ENCODE measurements around the gene PDIA5.

The PDIA5 gene

GRCh38 chr3:123120573-123120972 is 53.7 kb downstream of the PDIA5 start:
- TF ChIP-seq, protein P1, sequence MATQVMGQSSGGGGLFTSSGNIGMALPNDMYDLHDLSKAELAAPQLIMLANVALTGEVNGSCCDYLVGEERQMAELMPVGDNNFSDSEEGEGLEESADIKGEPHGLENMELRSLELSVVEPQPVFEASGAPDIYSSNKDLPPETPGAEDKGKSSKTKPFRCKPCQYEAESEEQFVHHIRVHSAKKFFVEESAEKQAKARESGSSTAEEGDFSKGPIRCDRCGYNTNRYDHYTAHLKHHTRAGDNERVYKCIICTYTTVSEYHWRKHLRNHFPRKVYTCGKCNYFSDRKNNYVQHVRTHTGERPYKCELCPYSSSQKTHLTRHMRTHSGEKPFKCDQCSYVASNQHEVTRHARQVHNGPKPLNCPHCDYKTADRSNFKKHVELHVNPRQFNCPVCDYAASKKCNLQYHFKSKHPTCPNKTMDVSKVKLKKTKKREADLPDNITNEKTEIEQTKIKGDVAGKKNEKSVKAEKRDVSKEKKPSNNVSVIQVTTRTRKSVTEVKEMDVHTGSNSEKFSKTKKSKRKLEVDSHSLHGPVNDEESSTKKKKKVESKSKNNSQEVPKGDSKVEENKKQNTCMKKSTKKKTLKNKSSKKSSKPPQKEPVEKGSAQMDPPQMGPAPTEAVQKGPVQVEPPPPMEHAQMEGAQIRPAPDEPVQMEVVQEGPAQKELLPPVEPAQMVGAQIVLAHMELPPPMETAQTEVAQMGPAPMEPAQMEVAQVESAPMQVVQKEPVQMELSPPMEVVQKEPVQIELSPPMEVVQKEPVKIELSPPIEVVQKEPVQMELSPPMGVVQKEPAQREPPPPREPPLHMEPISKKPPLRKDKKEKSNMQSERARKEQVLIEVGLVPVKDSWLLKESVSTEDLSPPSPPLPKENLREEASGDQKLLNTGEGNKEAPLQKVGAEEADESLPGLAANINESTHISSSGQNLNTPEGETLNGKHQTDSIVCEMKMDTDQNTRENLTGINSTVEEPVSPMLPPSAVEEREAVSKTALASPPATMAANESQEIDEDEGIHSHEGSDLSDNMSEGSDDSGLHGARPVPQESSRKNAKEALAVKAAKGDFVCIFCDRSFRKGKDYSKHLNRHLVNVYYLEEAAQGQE (IDR thresholded peaks at IDR 0.05; ENCODE audit: insufficient read depth in 1 of 2, low read depth in 2 of 2, low read length in 2 of 2): no peak
- TF ChIP-seq FOXP2 (optimal IDR thresholded peaks at IDR 0.05; ENCODE audit: borderline replicate concordance, extremely low read depth, extremely low read length, insufficient read depth): no peak

- TF ChIP-seq POLR2AphosphoS5 (IDR thresholded peaks at IDR 0.05; ENCODE audit: low read depth, low read length) (no peak), TAF1 (IDR thresholded peaks at IDR 0.05; ENCODE audit: borderline replicate concordance, insufficient read depth, low read length) (no peak), FOXP2 (optimal IDR thresholded peaks at IDR 0.05; ENCODE audit: borderline replicate concordance, extremely low read depth, extremely low read length, insufficient read depth) (no peak), SIN3A (IDR thresholded peaks at IDR 0.05; ENCODE audit: borderline replicate concordance, insufficient read depth, low read length) (no peak)
- TF ChIP-seq, protein P1 (IDR thresholded peaks at IDR 0.05; ENCODE audit: insufficient read depth in 1 of 2, low read depth in 2 of 2, low read length in 2 of 2): no peak
These were observed 55.2 kb downstream of the PDIA5 start for GRCh38 chr3:123122057-123122456.

- TF ChIP-seq TAF1 (IDR thresholded peaks at IDR 0.05; ENCODE audit: borderline replicate concordance, insufficient read depth, low read length) (no peak), SIN3A (IDR thresholded peaks at IDR 0.05; ENCODE audit: borderline replicate concordance, insufficient read depth, low read length) (no peak), FOXP2 (optimal IDR thresholded peaks at IDR 0.05; ENCODE audit: borderline replicate concordance, extremely low read depth, extremely low read length, insufficient read depth) (no peak)
These were observed 55.9 kb downstream of the PDIA5 start for GRCh38 chr3:123122525-123123315.

GRCh38 chr3:123123716-123124616 is 57.1 kb downstream of the PDIA5 start:
- TF ChIP-seq POLR2AphosphoS5 (IDR thresholded peaks at IDR 0.05; ENCODE audit: low read depth, low read length) (no peak), FOXP2 (optimal IDR thresholded peaks at IDR 0.05; ENCODE audit: borderline replicate concordance, extremely low read depth, extremely low read length, insufficient read depth) (no peak), TAF1 (IDR thresholded peaks at IDR 0.05; ENCODE audit: borderline replicate concordance, insufficient read depth, low read length) (no peak), SIN3A (IDR thresholded peaks at IDR 0.05; ENCODE audit: borderline replicate concordance, insufficient read depth, low read length) (no peak)
- TF ChIP-seq, protein P1 (IDR thresholded peaks at IDR 0.05; ENCODE audit: insufficient read depth in 1 of 2, low read depth in 2 of 2, low read length in 2 of 2): no peak

- TF ChIP-seq, protein P1 (IDR thresholded peaks at IDR 0.05; ENCODE audit: insufficient read depth in 1 of 2, low read depth in 2 of 2, low read length in 2 of 2): no peak
- TF ChIP-seq TAF1 (IDR thresholded peaks at IDR 0.05; ENCODE audit: borderline replicate concordance, insufficient read depth, low read length): no peak
- no peak for TF ChIP-seq POLR2AphosphoS5 (IDR thresholded peaks at IDR 0.05; ENCODE audit: low read depth, low read length)
- no peak for TF ChIP-seq FOXP2 (optimal IDR thresholded peaks at IDR 0.05; ENCODE audit: borderline replicate concordance, extremely low read depth, extremely low read length, insufficient read depth)
- TF ChIP-seq SIN3A (IDR thresholded peaks at IDR 0.05; ENCODE audit: borderline replicate concordance, insufficient read depth, low read length): no peak
These were observed 58.1 kb downstream of the PDIA5 start for GRCh38 chr3:123124971-123125370.
